HEK293T (cell line): ENCODE data around the gene LAMA5.

Source experiments
- CTCF ChIA-PET: fragments of 350-600 bp; formaldehyde crosslinking; extraction: SDS; loops from one replicate; lab custom pipeline; 2021; ENCODE audit warnings: antibody characterized with exemption, inconsistent platforms; lab: Yijun Ruan, JAX
- POLR2A ChIA-PET: fragments of 350-600 bp; formaldehyde crosslinking; extraction: SDS; loops from one replicate; lab custom pipeline; 2020; ENCODE audit warnings: antibody characterized with exemption, inconsistent platforms; lab: Yijun Ruan, JAX
- DNase-seq: peaks from one replicate; pipeline ENCODE4 v3.0.0; 2012; ENCODE audit warnings: mixed read lengths; ENCODE audit errors: extremely low spot score
- ARNT ChIP-seq: fragments of 450-650 bp; IDR thresholded peaks from 2 replicates; pipeline ENCODE4 v1.6.1; 2017; ENCODE audit warnings: mild to moderate bottlenecking
- BHLHE40 ChIP-seq: fragments of 450-650 bp; IDR thresholded peaks from 2 replicates; pipeline ENCODE4 v1.6.1; 2016; ENCODE audit warnings: mild to moderate bottlenecking, moderate library complexity, borderline replicate concordance
- CTBP1 ChIP-seq: fragments of 450-650 bp; IDR thresholded peaks from 2 replicates; pipeline ENCODE4 v1.6.1; 2016; ENCODE audit warnings: borderline replicate concordance
- ELF4 ChIP-seq: fragments of 450-650 bp; IDR thresholded peaks from 2 replicates; pipeline ENCODE4 v1.6.1; 2017; ENCODE audit warnings: antibody characterized with exemption
- FOXA1 ChIP-seq: fragments of 450-650 bp; IDR thresholded peaks from 2 replicates; pipeline ENCODE4 v1.6.1; 2016; ENCODE audit warnings: mild to moderate bottlenecking
- FOXK2 ChIP-seq: fragments of 450-650 bp; IDR thresholded peaks from 2 replicates; pipeline ENCODE4 v1.6.1; 2016; ENCODE audit warnings: mild to moderate bottlenecking
- FOXM1 ChIP-seq: fragments of 450-650 bp; IDR thresholded peaks from 2 replicates; pipeline ENCODE4 v1.6.1; 2017; ENCODE audit warnings: mild to moderate bottlenecking, borderline replicate concordance
- HDGF ChIP-seq: fragments of 450-650 bp; IDR thresholded peaks from 2 replicates; pipeline ENCODE4 v1.6.1; 2017; ENCODE audit warnings: antibody characterized with exemption, borderline replicate concordance
- L3MBTL2 ChIP-seq: fragments of 450-650 bp; conservative IDR thresholded peaks from 2 replicates; pipeline ENCODE4 v1.6.1; 2016; ENCODE audit warnings: mild to moderate bottlenecking
- LEF1 ChIP-seq: fragments of 450-650 bp; IDR thresholded peaks from 2 replicates; pipeline ENCODE4 v1.6.1; 2017; ENCODE audit warnings: mild to moderate bottlenecking, borderline replicate concordance
- NFRKB ChIP-seq: fragments of 450-650 bp; IDR thresholded peaks from 2 replicates; pipeline ENCODE4 v1.6.1; 2016; ENCODE audit warnings: mild to moderate bottlenecking, moderate library complexity
- PKNOX1 ChIP-seq: fragments of 450-650 bp; IDR thresholded peaks from 2 replicates; pipeline ENCODE4 v1.6.1; 2016
- SP1 ChIP-seq: fragments of 450-650 bp; IDR thresholded peaks from 2 replicates; pipeline ENCODE4 v1.6.1; 2017
- SUZ12 ChIP-seq: fragments of 450-650 bp; IDR thresholded peaks from 2 replicates; pipeline ENCODE4 v1.6.1; 2016; ENCODE audit warnings: mild to moderate bottlenecking
- TARDBP ChIP-seq: fragments of 450-650 bp; IDR thresholded peaks from 2 replicates; pipeline ENCODE4 v1.6.1; 2016
- ZNF384 ChIP-seq: fragments of 450-650 bp; IDR thresholded peaks from 2 replicates; pipeline ENCODE4 v1.6.1; 2016

Gene LAMA5

GRCh38 chr20:62353289-62354030 is 13.7 kb downstream of the LAMA5 start:
- CTCF ChIA-PET = no interaction called here
- TF ChIP-seq HDGF (no peak), SUZ12 (no peak), PKNOX1 (no peak), ZNF384 (no peak), LEF1 (no peak), FOXA1 (no peak), TARDBP (no peak), CTBP1 (no peak), FOXK2 (no peak), FOXM1 (no peak), ARNT (no peak), NFRKB (no peak), ELF4 (no peak), L3MBTL2 (no peak), BHLHE40 (no peak), SP1 (no peak)
- no peak for DNase-seq
- POLR2A ChIA-PET = no interaction called here

- POLR2A ChIA-PET = no interaction called here
- no peak for TF ChIP-seq L3MBTL2
- TF ChIP-seq ARNT = no peak
- no peak for TF ChIP-seq HDGF
- TF ChIP-seq ELF4 = no peak
- TF ChIP-seq BHLHE40 = no peak
- TF ChIP-seq CTBP1 = no peak
- TF ChIP-seq NFRKB = no peak
- no peak for TF ChIP-seq LEF1
- no peak for TF ChIP-seq FOXM1
- CTCF ChIA-PET = no interaction called here
- DNase-seq = no peak
These were observed 14.5 kb downstream of the LAMA5 start for GRCh38 chr20:62352402-62353288.

- ChIA-PET POLR2A (no interaction called here), CTCF (no interaction called here)
- TF ChIP-seq ELF4 (no peak), HDGF (no peak), FOXM1 (no peak)
- no peak for DNase-seq
These were observed 15.4 kb downstream of the LAMA5 start for GRCh38 chr20:62351469-62352401.

GRCh38 chr20:62350629-62351422 is 16.3 kb downstream of the LAMA5 start:
- ChIA-PET CTCF (no interaction called here), POLR2A (interaction anchor here (2.5 kb wide), 1 partner anchor 16 kb away, joined by 7 read pairs; the partner anchor contains the start of gene LAMA5)
- no peak for DNase-seq
- TF ChIP-seq SUZ12 = no peak
- no peak for TF ChIP-seq FOXK2
- no peak for TF ChIP-seq HDGF
- no peak for TF ChIP-seq ARNT
- no peak for TF ChIP-seq CTBP1
- no peak for TF ChIP-seq FOXA1
- no peak for TF ChIP-seq ZNF384
- TF ChIP-seq SP1 = no peak
- no peak for TF ChIP-seq NFRKB
- no peak for TF ChIP-seq FOXM1
- TF ChIP-seq LEF1 = no peak
- no peak for TF ChIP-seq TARDBP
- no peak for TF ChIP-seq BHLHE40
- TF ChIP-seq L3MBTL2 = no peak
- TF ChIP-seq ELF4 = no peak
- TF ChIP-seq PKNOX1 = no peak

GRCh38 chr20:62350098-62350628 is 16.9 kb downstream of the LAMA5 start:
- TF ChIP-seq SP1 (no peak), ZNF384 (no peak), NFRKB (no peak), L3MBTL2 (no peak), CTBP1 (no peak), PKNOX1 (no peak)
- ChIA-PET CTCF (interaction anchor here (1.1 kb wide), 1 partner anchor 16 kb away, joined by 4 read pairs; no protein-coding TSS in a partner anchor), POLR2A (interaction anchor here (2.5 kb wide), 1 partner anchor 17 kb away, joined by 7 read pairs; the partner anchor contains the start of gene LAMA5)
- DNase-seq = no peak
